ENCODE data around the gene HSPBP1. TPM values are rescaled to one million over a fixed set of nuclear protein-coding genes. Genes with fewer than 3 reads are reported as not detected.

The HSPBP1 gene
- polyA plus RNA-seq, 3 donors from 2014 or later = 42.6 to 46.7 (median 46.3) TPM

- H3K27me3 Mint-ChIP-seq (ENCODE audit: low read depth in 3 of 3) = peaks cover 3 to 17% (median 10%) of the 10 kb centered on the region in 3 donors
- peaks cover 0 to 3% (median 2%) of the 10 kb centered on the region in 3 donors for H3K36me3 Mint-ChIP-seq
- DNase-seq = no peak
- peaks cover 85 to 91% of the 10 kb centered on the region in 2 donors for H3K4me1 Mint-ChIP-seq
- H3K9me3 Mint-ChIP-seq = no peaks in the 10 kb centered on the region
- peak overlapping the region; percentile 97 to 100 (median 98) for H3K4me3 Mint-ChIP-seq
- H3K27ac Mint-ChIP-seq = peak overlapping the region; percentile 96 to 99 (median 99)
Observed at GRCh38 chr19:55252760-55253663, 26.9 kb downstream of the HSPBP1 start.

DNA sequence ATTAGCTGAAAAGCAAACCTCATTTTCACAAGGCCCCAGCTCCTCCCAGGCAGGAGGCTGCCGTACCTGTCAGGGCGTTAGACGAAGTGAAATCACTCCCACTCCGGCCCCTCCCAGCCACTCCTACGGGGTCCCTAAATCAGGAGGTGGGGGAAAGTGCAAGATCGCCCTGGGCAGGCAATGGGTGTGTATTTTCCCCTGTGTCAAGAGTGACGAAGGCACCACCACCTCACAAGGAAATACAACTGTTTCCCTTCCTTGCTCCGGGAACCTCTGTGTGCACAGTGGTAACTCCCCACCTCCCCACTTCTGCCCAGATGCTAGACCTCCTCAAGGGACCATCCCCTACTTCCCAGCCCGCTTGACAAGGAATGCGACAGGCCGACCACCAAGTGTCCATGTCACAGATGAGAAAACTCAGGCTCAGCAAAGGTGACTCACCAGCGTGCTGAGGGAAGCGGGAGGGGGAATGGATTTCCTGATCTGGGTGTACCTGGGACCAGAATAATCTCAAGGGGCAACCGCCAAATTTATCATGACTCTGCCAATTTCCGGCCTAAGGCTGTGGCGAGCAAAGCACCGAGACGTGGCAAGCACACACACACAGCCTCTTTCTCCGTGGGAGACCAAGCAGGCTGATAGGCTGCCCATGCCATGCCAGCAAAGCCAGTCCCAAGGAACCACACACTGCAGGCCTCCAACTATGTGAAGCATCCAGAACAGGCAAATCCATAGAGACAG is 28.4 kb downstream of the HSPBP1 start:
- peaks cover 78 to 83% of the 10 kb centered on the region in 2 donors for H3K4me1 Mint-ChIP-seq
- H3K27me3 Mint-ChIP-seq (ENCODE audit: low read depth in 3 of 3) = peaks cover 3 to 10% (median 8%) of the 10 kb centered on the region in 3 donors
- peak overlapping the region; percentile 96 to 99 (median 98) for H3K27ac Mint-ChIP-seq
- peaks cover 0 to 3% (median 2%) of the 10 kb centered on the region in 3 donors for H3K36me3 Mint-ChIP-seq
- H3K4me3 Mint-ChIP-seq = peak overlapping the region; percentile 78 to 99 (median 84)
- no peaks in the 10 kb centered on the region for H3K9me3 Mint-ChIP-seq
- peak; percentile 44 to 46 (median 44) for DNase-seq

- H3K9me3 Mint-ChIP-seq = no peaks in the 10 kb centered on the region
- no peak for DNase-seq
- peaks cover 68 to 72% of the 10 kb centered on the region in 2 donors for H3K4me1 Mint-ChIP-seq
- H3K36me3 Mint-ChIP-seq = peaks cover 0 to 3% (median 2%) of the 10 kb centered on the region in 3 donors
- H3K27me3 Mint-ChIP-seq (ENCODE audit: low read depth in 3 of 3) = peaks cover 3 to 9% (median 6%) of the 10 kb centered on the region in 3 donors
- peak overlapping the region; percentile 96 to 99 (median 98) for H3K27ac Mint-ChIP-seq
- H3K4me3 Mint-ChIP-seq = peak overlapping the region; percentile 78 to 99 (median 84)
Observed at GRCh38 chr19:55250262-55251036, 29.5 kb downstream of the HSPBP1 start.

- Mint-ChIP-seq H3K4me1 (peaks cover 62 to 66% of the 10 kb centered on the region in 2 donors), H3K36me3 (peaks cover 0 to 3% (median 2%) of the 10 kb centered on the region in 3 donors), H3K27me3 (ENCODE audit: low read depth in 3 of 3) (peaks cover 3 to 9% (median 4%) of the 10 kb centered on the region in 3 donors), H3K27ac (peak overlapping the region in 1 of 6 donors; percentile 96), H3K9me3 (no peaks in the 10 kb centered on the region), H3K4me3 (no peak overlapping the region)
- no peak for DNase-seq
Observed at GRCh38 chr19:55249841-55250240, 30.1 kb downstream of the HSPBP1 start.

- H3K36me3 Mint-ChIP-seq = peaks cover 3 to 6% (median 3%) of the 10 kb centered on the region in 3 donors
- H3K9me3 Mint-ChIP-seq = no peaks in the 10 kb centered on the region
- no peak for DNase-seq
- peaks cover 3 to 6% (median 3%) of the 10 kb centered on the region in 3 donors for H3K27me3 Mint-ChIP-seq (ENCODE audit: low read depth in 3 of 3)
- peaks cover 50 to 55% of the 10 kb centered on the region in 2 donors for H3K4me1 Mint-ChIP-seq
- H3K27ac Mint-ChIP-seq = peak overlapping the region in 5 of 6 donors; percentile 59 to 84 (median 69)
- peak overlapping the region in 1 of 5 donors; percentile 39 for H3K4me3 Mint-ChIP-seq
Observed at GRCh38 chr19:55248704-55249103, 31.2 kb downstream of the HSPBP1 start.

GRCh38 chr19:55248166-55248675 is 31.7 kb downstream of the HSPBP1 start:
- Mint-ChIP-seq H3K27me3 (ENCODE audit: low read depth in 3 of 3) (peaks cover 0 to 6% (median 3%) of the 10 kb centered on the region in 3 donors), H3K27ac (peak overlapping the region in 4 of 6 donors; percentile 59 to 84 (median 68)), H3K4me1 (peaks cover 45 to 50% of the 10 kb centered on the region in 2 donors), H3K4me3 (peak overlapping the region in 2 of 5 donors; percentile 2 to 39), H3K9me3 (no peaks in the 10 kb centered on the region), H3K36me3 (peaks cover 3 to 6% (median 3%) of the 10 kb centered on the region in 3 donors)
- DNase-seq = no peak

DNA sequence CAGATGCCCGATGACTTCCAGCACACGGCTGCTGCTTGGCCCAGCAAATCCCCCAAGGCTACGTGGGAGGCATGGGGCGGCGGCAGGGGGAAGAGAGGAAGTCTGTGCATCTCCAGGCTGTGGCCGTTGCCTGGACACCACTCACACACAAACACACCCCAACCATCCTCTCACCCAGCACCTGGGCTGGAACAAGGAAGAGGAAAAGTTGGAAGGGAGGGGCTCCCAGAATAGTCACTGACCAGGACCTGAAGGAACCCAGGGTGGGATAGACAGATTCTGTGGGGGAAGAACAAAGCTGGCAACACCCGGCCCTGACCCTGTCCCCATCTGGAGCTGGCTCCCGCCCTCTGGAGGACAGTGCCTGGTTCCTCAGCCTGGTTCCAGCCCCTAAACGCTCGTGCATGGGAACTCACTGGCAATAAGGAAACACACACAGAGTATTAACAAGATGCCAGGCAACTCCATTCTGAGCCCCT is 32.2 kb downstream of the HSPBP1 start:
- Mint-ChIP-seq H3K36me3 (peaks cover 6 to 9% (median 6%) of the 10 kb centered on the region in 3 donors), H3K4me1 (peaks cover 43 to 45% of the 10 kb centered on the region in 2 donors), H3K4me3 (no peak overlapping the region), H3K9me3 (no peaks in the 10 kb centered on the region), H3K27me3 (ENCODE audit: low read depth in 3 of 3) (peaks cover 0 to 6% (median 3%) of the 10 kb centered on the region in 3 donors), H3K27ac (no peak overlapping the region)
- no peak for DNase-seq

- peaks cover 36 to 37% of the 10 kb centered on the region in 2 donors for H3K4me1 Mint-ChIP-seq
- no peak for DNase-seq
- H3K27ac Mint-ChIP-seq = no peak overlapping the region
- H3K9me3 Mint-ChIP-seq = no peaks in the 10 kb centered on the region
- H3K27me3 Mint-ChIP-seq (ENCODE audit: low read depth in 3 of 3) = peaks cover 0 to 5% (median 3%) of the 10 kb centered on the region in 3 donors
- H3K36me3 Mint-ChIP-seq = peaks cover 5 to 10% (median 7%) of the 10 kb centered on the region in 3 donors
- no peak overlapping the region for H3K4me3 Mint-ChIP-seq
Observed at GRCh38 chr19:55246462-55247451, 33.2 kb downstream of the HSPBP1 start.

- Mint-ChIP-seq H3K27me3 (ENCODE audit: low read depth in 3 of 3) (peaks cover 0 to 5% (median 2%) of the 10 kb centered on the region in 3 donors), H3K36me3 (peaks cover 4 to 14% (median 9%) of the 10 kb centered on the region in 3 donors), H3K9me3 (no peaks in the 10 kb centered on the region), H3K4me1 (peaks cover 22 to 24% of the 10 kb centered on the region in 2 donors), H3K4me3 (no peak overlapping the region), H3K27ac (no peak overlapping the region)
- DNase-seq = no peak
Observed at GRCh38 chr19:55245236-55245904, 34.5 kb downstream of the HSPBP1 start.

DNA sequence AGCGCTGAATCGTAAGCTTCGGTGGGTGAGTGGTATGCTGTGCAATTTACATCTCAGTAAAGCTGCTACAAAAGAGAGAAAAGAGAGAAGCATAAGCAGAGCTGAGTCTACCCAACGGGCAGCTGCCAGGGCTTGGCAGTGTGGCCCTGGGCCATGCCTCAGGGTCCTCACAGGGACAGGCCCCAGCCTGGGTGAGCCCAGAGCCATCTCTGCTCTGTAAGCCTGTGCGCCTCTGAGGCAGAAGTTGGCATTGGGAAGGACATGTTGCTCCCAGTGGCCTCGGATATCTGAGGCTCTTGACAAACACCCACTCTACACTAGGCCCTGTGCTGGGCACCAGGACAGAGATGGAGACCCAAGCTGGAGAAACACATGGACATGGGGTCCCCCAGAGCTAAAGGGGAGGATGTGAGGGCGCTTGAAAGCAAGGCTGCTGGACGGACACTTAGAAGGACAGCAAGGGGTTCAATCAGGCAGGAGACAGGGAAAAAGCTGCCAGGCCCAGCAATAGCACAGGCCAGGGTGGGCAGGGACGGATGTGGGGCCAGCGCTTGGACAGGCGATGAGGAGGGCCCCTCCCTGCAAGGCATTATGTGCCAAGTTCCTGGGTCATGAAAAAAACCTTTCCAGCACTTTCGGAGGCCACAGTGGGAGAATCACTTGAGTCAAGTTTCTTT is 35.8 kb downstream of the HSPBP1 start:
- no peak overlapping the region for H3K4me3 Mint-ChIP-seq
- DNase-seq = no peak
- H3K9me3 Mint-ChIP-seq = no peaks in the 10 kb centered on the region
- H3K36me3 Mint-ChIP-seq = peaks cover 4 to 16% (median 11%) of the 10 kb centered on the region in 3 donors
- H3K27ac Mint-ChIP-seq = no peak overlapping the region
- H3K4me1 Mint-ChIP-seq = peaks cover 18 to 23% of the 10 kb centered on the region in 2 donors
- peaks cover 0 to 6% (median 2%) of the 10 kb centered on the region in 3 donors for H3K27me3 Mint-ChIP-seq (ENCODE audit: low read depth in 3 of 3)

DNA sequence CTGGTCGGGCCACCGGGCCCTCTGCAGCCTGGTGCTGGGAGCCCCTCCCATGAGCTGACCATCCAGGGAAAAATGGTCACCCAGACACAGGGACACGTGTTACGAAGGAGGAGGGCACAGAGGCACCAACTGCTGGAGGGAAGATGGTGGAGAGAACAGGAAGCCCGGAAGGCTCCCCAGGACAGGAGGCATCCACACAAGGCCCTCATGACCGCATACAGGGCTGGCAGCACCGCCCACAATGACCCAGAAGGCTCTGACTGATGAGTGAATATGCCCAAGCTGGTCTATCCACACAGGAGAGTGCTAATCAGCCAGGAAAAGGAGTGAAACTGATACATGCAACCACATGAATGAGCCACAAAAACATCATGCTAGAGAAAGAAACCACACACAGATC is 37.4 kb downstream of the HSPBP1 start:
- peaks cover 0 to 6% (median 4%) of the 10 kb centered on the region in 3 donors for H3K27me3 Mint-ChIP-seq (ENCODE audit: low read depth in 3 of 3)
- H3K9me3 Mint-ChIP-seq = no peaks in the 10 kb centered on the region
- peaks cover 4 to 21% (median 12%) of the 10 kb centered on the region in 3 donors for H3K36me3 Mint-ChIP-seq
- peak overlapping the region in 1 of 6 donors; percentile 1 for H3K27ac Mint-ChIP-seq
- no peak overlapping the region for H3K4me3 Mint-ChIP-seq
- peaks cover 2 to 7% of the 10 kb centered on the region in 2 donors for H3K4me1 Mint-ChIP-seq
- DNase-seq = no peak
